Measurements from ENCODE around the gene DRD2. TPM values are rescaled to one million over a fixed set of nuclear protein-coding genes. Genes with fewer than 3 reads are reported as not detected.

The DRD2 gene
- total RNA-seq, 1 donor from 2014 or later: not detected

DNA sequence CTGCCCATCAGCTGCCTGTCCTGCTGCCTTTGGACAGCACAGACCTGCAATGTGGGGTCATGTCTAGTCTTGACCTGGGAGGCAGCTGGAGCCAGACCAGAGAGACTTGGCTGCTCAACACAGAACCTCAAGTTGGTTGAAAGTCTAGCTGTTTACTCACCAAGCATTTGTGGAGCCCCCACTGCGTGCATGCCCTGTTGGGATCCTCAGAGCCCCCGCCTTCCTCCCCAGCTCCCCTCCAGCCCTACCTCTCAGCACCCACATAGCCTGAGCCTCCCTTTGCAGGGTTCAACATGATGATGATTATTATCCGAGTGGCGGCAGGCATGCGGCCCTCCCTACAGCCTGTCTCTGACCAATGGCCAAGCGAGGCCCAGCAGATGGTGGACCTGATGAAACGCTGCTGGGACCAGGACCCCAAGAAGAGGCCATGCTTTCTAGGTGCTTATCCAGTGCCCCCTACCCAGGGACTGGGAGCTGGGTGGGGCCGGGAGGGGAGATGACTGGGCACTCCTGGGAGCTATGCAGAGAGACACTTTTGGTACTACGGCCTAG is 79.3 kb downstream of the DRD2 start:
- Mint-ChIP-seq H3K27me3 (peaks cover 2% of the 10 kb centered on the region), H3K4me3 (no peak overlapping the region), H3K27ac (no peak overlapping the region), H3K36me3 (ENCODE audit: low read depth) (no peaks in the 10 kb centered on the region), H3K9me3 (no peaks in the 10 kb centered on the region), H3K4me1 (no peaks in the 10 kb centered on the region)
- CTCF ChIA-PET: no interaction called here
- POLR2A ChIA-PET: no interaction called here
- no peak for DNase-seq
- intact Hi-C loops (cut with micrococcal nuclease): no loop called here
- no peak for ATAC-seq (ENCODE audit: low read depth)
- no peak for TF ChIP-seq CTCF (IDR thresholded peaks at IDR 0.05)

- TF ChIP-seq CTCF (IDR thresholded peaks at IDR 0.05): no peak
- POLR2A ChIA-PET: no interaction called here
- Mint-ChIP-seq H3K4me1 (no peaks in the 10 kb centered on the region), H3K4me3 (no peak overlapping the region), H3K27me3 (peaks cover 2% of the 10 kb centered on the region), H3K9me3 (no peaks in the 10 kb centered on the region), H3K36me3 (ENCODE audit: low read depth) (no peaks in the 10 kb centered on the region), H3K27ac (no peak overlapping the region)
- ATAC-seq (ENCODE audit: low read depth) (no peak), DNase-seq (no peak)
- CTCF ChIA-PET: no interaction called here
- intact Hi-C loops (cut with micrococcal nuclease): no loop called here
These were observed 80.3 kb downstream of the DRD2 start for GRCh38 chr11:113394919-113395318.

GRCh38 chr11:113393501-113393985 is 81.7 kb downstream of the DRD2 start:
- ChIA-PET POLR2A (interaction anchor here (0.6 kb wide), 1 partner anchor 8 kb away, joined by 3 read pairs; no protein-coding TSS in a partner anchor), CTCF (no interaction called here)
- H3K36me3 Mint-ChIP-seq (ENCODE audit: low read depth): no peaks in the 10 kb centered on the region
- H3K27ac Mint-ChIP-seq: no peak overlapping the region
- no peak overlapping the region for H3K4me3 Mint-ChIP-seq
- no peaks in the 10 kb centered on the region for H3K4me1 Mint-ChIP-seq
- ATAC-seq (ENCODE audit: low read depth) (no peak), DNase-seq (no peak)
- H3K27me3 Mint-ChIP-seq: peaks cover 2% of the 10 kb centered on the region
- no peaks in the 10 kb centered on the region for H3K9me3 Mint-ChIP-seq
- intact Hi-C loops (cut with micrococcal nuclease): no loop called here
- TF ChIP-seq CTCF (IDR thresholded peaks at IDR 0.05): no peak

DNA sequence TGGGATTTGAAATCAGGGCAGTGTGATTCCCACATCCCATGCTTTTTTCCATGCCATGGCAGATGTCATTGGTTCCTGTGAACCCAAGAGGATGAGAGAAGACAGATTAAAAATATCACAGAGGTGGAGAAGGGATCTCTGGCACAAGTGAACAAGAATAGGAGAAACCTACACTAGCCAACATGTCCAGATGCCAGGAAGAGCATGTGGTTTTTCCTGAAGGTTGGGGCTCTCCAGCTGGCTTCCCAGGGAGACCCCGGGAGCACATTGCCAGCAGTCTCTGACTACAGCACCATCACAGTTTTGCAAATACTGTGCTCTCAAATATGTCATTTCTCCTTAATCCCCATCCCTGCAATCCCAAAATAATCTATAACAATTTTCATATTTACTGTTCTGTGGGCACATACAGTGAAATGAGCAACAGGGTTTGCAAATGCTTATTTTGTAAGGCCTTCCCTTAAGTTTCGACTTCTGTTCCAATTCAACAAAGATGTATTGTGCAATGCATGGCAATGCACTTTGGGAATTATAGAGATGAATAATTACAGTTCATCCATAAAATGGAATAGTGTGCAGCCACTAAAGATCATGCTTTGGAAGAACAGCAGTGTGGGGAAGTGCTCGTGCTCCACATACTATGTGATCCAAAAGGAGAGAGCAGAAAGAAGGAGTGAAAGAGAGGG is 82.8 kb downstream of the DRD2 start:
- Mint-ChIP-seq H3K9me3 (no peaks in the 10 kb centered on the region), H3K4me1 (no peaks in the 10 kb centered on the region), H3K27ac (no peak overlapping the region), H3K4me3 (no peak overlapping the region), H3K36me3 (ENCODE audit: low read depth) (no peaks in the 10 kb centered on the region), H3K27me3 (peaks cover 2% of the 10 kb centered on the region)
- intact Hi-C loops (cut with micrococcal nuclease): no loop called here
- CTCF ChIA-PET: no interaction called here
- POLR2A ChIA-PET: no interaction called here
- TF ChIP-seq CTCF (IDR thresholded peaks at IDR 0.05): no peak
- DNase-seq: no peak
- ATAC-seq (ENCODE audit: low read depth): no peak

DNA sequence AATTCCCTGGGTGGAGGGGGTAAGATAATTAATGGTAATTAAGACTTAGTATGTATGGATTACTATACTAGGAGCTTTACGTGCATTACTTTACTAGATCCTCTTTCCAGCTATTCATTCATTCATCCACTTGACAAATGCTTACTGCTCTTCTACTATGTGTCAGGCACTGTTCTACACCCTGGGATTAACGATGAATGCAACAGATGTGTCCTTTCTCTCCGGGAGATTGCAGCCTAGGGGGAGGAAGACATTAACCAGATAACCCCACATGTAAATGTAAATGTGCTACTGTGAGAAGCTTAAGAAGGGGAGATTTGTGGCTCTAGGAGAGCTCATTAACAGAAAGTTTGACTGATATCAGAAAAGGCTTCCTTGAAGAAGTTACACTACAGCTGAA is 85.9 kb downstream of the DRD2 start:
- no peaks in the 10 kb centered on the region for H3K9me3 Mint-ChIP-seq

More for the DNA sequence above, 85.9 kb downstream of the DRD2 start:
- ATAC-seq (ENCODE audit: low read depth) (no peak), DNase-seq (no peak)
- Mint-ChIP-seq H3K4me3 (no peak overlapping the region), H3K27ac (no peak overlapping the region), H3K4me1 (no peaks in the 10 kb centered on the region), H3K36me3 (ENCODE audit: low read depth) (no peaks in the 10 kb centered on the region), H3K27me3 (peaks cover 6% of the 10 kb centered on the region)
- TF ChIP-seq CTCF (IDR thresholded peaks at IDR 0.05): no peak
- CTCF ChIA-PET: no interaction called here
- intact Hi-C loops (cut with micrococcal nuclease): no loop called here
- POLR2A ChIA-PET: no interaction called here

Data from activated B cell treated with CpG ODN at 0.5 μM for 24 hours (primary cell).